CMK (cell line): ENCODE results near the gene ZNF391.
"Not testable (repeated sequence)": the region's sequence is repeated elsewhere in the genome, so short reads cannot be mapped to it uniquely, and the experiment has no call there.

Experiments used
- DNase-seq: peaks from one replicate; pipeline ENCODE4 v3.0.0-alpha.2; 2010; ENCODE audit warnings: low read depth

ZNF391 gene

DNA sequence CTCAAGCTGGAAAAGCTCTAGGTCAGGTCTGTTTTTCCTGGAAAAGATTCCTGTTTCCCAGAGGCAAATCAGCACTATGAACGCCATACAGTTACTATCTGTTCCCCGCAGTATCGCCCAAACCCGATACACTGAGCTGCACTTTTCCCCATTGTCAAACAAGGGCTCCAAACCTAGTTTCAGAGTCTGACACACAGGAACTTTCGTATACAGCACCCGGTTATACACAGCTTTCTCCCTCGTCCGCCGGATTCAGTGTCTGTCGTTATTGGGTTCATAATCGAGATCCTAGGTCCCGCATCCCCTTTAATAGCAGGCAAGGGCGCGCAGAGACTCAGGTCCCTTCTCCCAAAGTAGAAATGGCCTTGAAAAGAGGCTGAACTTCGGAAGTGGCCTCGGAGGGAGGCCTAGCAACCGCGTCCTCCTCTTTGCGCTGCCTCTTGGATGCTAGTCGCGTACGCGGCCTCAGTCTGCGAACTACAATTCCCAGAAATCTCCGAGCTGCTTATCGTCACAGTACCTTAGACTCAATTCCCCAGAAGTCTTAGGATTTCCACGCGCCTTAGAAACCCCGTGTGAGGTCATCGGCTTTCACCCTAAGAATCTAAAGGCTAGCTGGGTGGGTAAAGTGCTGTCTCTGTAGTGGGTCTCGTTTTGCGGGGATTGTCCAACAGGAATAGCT, 34.2 kb downstream of the ZNF391 start:
- no peak for DNase-seq

DNA sequence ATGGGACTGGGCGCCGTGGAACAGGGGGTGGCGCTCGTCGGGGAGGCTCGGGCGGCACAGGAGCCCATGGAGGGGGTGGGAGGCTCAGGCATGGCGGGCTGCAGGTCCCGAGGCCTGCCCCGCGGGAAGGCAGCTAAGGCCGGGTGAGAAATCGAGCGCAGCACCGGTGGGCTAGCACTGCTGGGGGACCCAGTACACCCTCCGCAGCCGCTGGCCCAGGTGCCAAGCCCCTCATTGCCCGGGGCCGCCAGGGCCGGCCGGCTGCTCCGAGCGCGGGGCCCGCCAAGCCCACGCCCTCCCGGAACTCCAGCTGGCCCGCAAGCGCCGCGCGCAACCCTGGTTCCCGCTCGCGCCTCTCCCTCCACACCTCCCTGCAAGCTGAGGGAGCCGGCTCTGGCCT, 36.3 kb downstream of the ZNF391 start:
- not testable (repeated sequence) for DNase-seq

GRCh38 chr6:27426045-27426620, 37.6 kb downstream of the ZNF391 start:
- DNase-seq: no peak

DNA sequence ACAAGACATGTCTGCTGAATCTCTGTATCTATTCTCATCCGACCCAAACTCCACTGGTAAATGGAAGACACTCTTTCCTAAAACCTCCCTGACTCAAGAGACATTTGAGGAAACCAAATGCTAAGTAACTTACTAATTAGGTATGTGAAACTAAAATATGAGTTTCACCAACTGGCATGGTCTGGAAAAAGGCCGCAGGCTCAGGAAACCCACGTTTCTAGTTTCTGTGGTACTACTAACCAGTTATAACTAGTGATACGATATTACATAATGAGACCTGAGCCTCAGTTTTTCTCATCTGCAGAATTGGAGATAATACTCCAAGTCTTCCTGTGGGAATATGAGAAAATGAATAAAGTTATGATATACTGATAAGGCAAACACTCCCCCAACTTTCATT, 39.9 kb downstream of the ZNF391 start:
- no peak for DNase-seq

DNA sequence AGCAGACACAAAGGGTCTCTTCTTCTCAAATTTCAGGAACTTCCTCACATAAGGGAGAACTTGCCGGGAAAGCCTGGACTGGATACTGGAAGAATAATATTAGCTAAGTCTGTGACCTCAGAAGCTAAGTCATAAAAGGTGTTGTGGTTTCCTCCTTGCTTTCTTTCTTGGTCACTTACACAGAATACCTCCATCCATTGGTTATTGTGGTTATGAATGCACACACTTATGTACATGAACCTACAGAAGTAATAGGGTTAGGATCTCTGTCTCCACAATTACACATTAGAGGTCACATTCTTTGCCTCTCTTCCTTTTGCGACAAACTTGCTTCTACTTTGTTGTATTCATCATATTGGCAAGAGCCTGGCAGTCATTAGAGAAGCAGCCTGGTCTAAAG, 40.4 kb downstream of the ZNF391 start:
- no peak for DNase-seq

DNA sequence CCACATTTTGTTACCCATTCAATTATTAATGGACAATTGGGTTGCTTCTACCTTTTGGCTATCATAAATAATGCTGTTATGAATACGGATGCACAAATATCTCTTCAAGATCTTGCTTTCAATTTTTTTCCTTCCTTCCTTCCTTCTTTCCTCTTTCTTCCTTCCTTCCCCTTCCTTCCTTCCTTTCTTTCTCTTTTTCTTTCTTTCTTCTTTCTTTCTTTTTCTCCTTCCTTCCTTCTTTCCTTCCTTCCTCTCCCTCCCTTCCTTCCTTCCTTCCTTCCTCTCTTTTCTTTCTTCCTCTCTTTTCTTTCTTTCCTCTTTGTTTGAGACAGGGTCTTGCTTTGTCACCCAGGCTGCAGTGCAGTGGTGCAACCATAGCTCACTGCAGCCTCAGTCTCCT, 45.2 kb downstream of the ZNF391 start:
- DNase-seq: no peak

- no peak for DNase-seq
These were observed 50.8 kb downstream of the ZNF391 start for GRCh38 chr6:27439371-27439770.

GRCh38 chr6:27441001-27441400, 52.4 kb downstream of the ZNF391 start:
- no peak for DNase-seq

- DNase-seq: no peak
These were observed 54.4 kb downstream of the ZNF391 start for GRCh38 chr6:27442932-27443331.

GRCh38 chr6:27448456-27448855, 59.9 kb downstream of the ZNF391 start:
- DNase-seq: no peak

DNA sequence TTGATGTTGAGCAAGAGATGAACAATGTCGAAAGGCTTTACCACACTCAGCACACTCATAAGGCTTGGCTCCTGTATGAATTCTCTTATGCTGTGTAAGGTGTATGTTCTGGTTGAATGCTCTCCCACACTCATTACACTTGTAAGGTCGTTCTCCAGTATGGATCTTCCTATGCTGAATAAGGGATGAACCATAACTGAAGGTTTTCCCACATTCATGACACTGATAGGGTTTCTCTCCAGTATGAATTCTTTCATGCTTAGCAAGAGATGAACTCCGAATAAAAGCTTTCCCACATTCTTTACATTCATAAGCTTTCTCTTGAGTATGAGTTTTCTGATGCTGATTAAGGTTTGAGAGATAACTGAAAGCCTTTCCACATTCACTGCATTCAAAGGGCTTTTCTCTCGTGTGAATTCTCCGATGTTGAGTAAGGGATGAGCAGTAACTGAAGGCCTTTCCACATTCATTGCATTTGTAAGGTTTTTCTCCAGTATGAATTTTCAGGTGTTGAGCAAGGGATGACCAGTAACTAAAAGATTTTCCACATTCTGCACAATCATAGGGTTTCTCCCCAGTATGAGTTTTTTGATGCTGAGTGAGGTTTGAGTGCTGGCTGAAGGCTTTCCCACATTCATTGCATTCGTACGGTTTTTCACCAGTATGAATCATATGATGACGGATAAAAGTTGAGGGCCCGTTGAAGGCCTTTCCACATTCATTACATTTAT, 63.3 kb downstream of the ZNF391 start:
- no peak for DNase-seq

DNA sequence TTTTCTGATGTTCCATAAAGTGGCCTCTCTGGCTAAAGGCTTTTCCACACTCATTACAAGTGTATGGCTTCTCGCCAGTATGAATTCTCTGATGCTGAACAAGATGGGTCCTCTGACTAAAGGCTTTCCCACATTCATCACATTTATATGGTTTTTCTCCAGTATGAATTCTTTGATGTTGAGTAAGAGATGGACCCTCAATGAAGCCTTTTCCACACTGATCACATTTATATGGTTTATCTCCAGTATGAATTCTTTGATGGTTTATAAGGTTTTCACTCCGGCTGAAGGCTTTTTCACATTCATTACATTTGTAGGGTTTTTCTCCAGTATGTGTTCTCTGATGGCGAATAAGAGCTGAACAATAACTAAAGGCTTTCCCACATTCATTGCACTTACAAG, 63.9 kb downstream of the ZNF391 start:
- DNase-seq: no peak
